GM18511 (cell line): ENCODE results near the gene EEIG2.

Source experiments
- ATAC-seq: cut with Tn5 transposase; IDR thresholded peaks from one replicate; pipeline ENCODE4 v1.9.1; 2021; ENCODE audit warnings: mild to moderate bottlenecking, moderate library complexity; ENCODE audit not compliant: unreplicated experiment

The EEIG2 gene

DNA sequence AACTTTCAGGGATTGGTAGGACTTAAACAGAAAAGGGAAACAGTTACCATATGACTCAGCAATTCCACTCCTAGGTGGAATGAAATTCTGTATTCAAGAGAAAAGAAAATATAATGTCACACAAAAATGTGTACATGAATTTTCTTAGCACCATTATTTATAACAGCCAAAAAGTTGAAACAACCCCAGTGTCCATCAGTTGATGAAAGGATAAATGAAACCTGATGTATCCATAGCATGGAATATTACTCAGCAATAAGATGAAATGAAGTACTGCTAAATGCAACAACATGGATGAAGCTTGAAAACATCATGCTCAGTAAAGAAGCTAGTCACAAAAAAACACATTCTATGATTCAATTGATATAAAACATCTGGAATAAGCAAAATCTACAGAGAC lies 15.5 kb downstream of the EEIG2 start:
- no peak for ATAC-seq

DNA sequence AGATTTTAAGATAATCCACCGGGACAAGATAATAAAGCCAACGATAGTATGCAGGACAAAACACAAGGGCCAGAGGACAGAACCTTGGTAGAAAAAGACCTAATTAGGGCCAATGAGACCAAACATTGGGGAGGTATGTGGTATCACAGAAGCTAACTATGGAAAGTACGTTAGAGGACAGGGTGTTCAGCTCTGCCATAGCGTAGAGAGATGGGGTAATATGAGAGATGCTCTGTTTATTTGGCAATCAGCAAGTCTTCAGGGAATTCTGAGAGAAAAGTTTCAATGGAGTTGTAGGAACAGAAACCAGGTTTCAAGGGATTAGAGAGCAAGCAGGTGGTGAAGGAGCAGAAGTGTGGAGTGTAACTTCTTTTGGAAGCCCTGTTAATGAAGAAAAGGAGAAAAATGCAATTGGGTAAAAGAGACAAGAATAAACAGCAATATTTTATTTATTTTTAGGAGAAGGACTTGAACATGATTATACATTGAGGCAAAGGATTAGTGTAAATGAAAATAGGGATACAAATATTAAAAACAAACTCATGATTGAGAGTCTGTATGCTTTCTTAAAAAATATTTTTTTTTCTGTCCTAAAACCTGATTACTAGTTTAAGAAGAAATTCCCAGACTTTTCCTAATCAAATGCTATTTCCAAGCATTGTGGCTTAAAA lies 24.0 kb downstream of the EEIG2 start:
- ATAC-seq, result no peak

DNA sequence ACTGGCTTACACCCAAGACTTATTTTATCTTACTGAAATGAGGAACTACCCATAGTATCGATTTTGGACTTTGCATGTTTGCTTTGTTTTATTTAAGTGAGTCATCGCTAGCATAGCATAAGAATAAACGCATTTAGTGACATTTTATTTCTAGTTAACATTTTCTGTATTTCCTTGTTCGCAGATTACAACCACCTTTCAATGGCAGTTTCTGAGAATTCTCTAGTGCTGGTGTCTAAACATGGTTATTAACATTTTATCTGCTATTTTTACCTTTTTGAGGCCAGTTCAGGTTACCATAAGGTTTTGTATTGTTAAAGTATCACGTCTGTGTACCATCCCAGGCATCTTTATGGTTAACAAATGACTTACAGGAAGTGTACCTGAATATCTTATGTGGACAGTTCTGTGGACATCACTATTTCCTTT lies 24.5 kb downstream of the EEIG2 start:
- peak; percentile 80 for ATAC-seq

DNA sequence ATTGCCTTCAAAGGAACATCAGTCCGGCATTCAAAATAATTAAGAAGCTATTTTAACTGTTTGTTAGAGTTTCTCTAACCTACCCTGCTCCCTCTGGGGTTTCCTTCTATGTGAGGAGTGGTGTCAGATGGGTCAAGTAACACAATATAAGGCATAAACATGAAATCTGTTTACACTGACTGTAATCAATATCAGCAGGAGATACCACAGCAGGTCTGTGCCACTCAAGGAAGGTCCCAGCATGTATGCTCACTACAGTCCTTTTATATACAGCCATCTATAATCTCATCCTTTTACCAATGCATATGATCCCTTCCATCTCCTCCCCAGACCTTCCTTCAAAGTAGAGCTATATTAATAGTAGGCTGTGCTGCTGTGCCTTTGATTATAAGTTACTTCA lies 25.4 kb downstream of the EEIG2 start:
- no peak for ATAC-seq

DNA sequence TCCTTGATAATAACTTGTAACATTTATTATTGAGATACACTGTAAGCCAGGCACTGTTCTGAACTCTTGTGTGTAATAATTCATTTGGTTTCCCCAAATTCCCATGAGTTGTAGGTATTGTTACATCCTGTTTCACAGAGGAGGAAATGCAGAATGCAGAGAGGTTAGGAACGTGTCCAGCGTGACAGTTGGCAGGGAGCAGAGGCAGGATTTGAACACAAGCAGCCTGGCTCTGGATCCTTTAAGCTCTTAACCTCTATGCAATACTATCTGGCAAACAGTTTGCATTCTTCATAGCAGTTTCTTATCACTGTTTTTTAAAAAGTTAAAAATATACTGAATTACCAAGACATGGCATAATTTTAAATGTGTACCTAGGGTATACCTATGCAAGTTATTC lies 30.5 kb downstream of the EEIG2 start:
- ATAC-seq, result no peak

DNA sequence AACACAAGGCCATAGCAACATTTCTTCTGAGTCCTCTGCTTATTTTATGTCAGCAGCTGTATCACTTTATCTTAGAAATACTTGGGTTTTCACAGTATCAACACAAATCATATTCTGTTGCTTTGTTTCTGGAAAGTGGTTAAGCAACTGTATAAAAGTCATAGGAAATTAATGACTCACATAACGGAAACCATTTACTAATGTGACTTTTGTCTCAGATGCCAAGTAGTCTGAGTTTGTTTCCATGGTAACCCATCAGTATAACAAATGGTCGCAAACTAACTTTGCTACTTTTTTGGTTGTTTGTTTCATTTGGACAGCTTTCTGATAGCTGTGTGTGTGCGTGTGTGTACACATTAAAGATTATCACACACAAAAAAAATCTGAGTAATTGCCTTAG lies 31.1 kb downstream of the EEIG2 start:
- ATAC-seq, result no peak

DNA sequence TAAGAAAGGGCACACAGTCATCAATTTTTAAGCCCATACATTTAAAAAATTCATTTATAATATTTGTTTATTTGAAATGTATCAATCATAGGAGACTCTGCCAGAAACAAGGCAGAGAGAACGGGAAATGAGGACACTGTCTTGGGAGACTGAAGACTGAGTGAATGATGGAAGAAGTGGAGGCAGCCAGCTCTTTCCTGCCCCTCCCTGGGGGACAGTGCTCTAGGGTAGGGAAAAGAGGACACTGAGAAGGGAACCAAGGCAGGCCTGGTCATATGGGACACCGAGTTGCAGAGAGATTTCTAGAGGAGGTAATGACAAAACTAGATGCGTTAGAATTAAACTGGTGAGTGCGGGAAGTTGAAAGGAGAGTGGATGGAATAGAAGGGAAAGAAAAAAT lies 31.6 kb downstream of the EEIG2 start:
- ATAC-seq, result no peak

DNA sequence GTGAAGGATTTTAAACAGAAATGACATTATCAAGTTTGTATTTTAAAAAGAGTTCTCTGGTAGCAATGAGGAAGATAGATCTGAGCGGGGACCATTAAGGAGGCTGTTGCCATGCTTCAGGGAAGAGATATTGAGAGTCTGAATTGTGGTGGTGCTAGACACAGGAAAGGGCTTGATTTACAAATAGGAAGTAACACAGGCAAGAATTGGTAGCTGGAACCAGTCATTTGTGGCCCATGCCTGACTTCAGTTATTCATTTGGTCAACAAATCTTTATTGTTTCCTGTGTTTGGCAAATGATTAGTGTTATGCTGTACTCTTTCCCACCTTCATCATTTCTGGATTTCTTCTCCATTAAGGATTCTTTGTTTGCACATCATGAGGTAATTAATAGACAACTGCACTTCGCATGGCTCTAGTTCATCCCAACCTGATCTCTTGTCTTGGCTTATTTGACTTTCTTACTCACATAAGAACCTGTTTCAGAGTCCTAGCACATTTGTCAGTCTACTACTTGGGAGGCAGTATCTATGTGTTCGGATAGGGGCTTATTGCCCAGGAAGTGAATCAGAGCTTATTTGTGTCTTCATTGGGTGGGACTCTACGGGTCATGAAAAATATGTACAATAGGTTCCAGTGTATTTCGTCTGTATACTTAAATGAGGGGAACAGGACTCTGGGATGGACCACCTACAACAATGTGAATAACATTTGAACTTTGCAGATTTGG lies 32.3 kb downstream of the EEIG2 start:
- peak; percentile 77 for ATAC-seq

DNA sequence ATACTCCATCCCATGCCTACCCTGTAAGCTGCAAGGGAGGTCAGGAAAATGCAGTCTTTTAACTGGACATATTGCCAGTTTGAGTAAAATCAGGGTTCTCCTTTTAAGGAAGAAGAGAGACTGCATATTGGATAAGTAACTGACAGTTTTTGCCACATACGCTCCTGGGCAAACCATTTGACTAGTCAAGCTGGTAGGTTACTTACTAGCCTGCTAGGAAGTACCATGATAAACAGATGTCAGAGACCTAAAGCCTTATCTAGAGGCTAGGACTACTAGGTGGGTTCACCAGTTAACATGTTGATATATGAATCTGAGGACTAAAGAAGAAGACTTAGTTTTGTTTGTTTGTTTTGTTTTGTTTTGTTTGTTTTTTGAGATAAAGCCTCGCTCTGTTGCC lies 33.5 kb downstream of the EEIG2 start:
- no peak for ATAC-seq

DNA sequence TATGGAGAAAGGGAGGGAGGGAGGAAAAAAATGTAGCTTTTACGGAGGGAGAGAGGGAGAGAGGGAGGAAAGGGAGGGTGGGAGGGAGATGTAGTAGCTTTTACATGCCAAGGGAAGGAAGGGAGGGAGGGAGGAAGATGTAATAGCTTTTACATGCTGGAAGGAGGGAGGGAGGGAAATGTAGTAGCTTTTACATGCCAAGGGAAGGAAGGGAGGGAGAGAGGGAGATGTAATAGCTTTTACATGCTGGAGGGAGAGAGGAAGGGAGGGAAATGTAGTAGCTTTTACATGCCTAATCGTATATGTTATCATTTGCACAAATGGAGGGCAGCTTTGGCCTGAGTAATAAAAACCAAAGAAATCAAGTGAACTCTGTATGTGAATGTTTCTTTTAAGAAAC lies 35.6 kb downstream of the EEIG2 start:
- no peak for ATAC-seq

DNA sequence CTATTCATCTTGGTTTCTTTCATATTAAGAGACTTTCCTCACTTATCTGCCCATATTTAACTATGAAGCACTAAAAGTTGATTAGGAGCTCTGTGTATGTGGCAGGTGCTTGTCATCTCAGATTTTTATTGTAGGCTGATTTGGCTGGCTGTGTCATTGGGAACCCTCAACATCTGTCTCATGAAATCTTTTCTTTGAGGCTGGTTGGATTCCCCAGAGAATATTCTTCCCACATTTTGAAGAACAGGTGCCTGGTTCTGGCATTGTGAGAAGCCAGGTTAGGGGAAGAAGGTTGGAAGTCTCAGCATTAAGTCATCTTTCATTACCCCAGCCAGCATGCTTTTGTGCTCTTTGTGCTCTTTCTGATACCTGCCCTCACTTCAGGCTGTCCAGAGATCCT lies 37.1 kb downstream of the EEIG2 start:
- ATAC-seq, result no peak

DNA sequence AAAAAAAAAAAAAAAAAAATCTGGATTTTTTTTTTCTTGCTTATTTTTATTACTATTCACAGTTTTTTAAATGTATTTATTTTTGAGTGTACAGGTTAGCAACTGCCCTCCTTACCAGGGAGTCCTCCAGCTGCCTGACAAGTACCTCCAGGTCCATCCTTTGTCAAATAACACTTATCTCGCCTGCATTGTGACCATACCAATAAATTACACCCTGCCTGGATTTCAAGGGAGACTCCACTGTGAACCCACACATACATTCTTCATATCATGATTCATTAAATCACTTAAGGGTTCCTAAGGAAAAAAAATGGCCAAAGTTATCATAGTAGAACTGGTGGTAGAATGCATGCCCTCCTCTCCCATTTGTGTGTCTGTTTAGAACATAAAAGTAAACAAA lies 38.4 kb downstream of the EEIG2 start:
- no peak for ATAC-seq

DNA sequence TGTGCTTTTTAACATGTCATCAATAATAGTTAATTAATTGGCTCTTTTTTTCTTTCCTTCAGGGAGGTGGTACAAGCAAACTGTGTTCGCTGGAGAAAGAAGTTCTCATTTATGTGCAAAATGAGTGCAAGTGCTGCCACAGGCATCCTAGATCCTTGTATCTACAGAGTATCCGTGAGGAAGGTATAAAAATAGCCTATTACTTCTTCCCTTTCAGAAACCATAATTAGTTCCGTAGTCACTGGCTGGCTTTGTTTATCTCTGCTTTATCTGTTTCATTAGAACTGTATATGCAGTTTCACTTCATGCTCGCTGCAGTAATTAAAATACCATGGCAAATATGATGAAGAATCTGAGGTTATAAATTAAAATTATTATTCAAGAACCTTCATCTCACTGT lies 40.6 kb downstream of the EEIG2 start:
- no peak for ATAC-seq

DNA sequence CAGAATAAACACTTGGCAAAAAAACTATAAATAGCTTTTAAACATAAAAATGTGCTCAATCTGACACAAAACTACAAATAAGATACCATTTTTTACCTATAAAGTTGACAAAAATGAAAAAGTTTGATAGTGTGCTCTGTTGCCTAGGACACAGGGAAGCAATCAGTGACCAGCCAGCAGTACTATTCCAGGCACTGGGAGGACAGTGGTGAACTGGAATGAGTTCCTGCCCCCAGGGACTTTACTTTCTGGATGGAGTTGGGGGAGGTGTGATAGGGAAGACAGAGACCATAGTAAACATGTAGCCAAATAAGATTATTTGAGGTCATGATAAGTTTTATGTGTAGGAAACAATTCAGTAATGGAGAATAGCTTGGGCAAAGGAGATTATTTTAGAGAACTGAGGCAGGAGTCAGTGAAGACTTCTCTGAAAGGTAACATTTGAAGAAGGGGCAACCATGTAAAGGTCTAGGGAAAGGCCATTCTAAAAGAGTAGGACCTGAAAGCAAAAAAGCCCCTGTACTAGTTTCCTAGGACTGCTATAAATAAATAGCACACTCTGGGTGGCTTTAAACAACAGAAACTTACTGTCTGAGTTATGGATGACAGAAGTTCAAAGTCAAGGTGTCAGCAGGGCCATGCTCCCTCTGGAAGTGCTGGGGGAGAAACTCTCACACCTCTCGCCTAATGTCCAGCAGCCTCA lies 42.0 kb downstream of the EEIG2 start:
- ATAC-seq, result no peak

DNA sequence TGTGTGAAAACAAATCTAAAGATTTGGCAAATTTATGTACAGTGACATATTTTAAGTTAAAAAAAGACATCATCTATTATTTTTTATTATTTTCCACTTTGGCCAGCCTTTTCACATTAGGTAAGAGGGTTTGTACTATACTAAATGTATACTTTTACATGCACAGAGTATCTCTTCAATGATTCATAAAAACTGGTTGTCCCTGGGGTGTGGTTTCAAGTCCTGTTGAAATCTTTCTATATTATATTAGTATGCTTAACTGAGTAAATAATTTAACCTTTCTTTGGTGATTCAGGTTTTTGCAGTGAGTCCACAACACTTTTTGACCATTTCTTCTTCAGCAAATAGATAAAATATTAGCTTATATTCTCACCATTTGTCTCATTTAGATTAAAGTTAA lies 45.7 kb downstream of the EEIG2 start:
- no peak for ATAC-seq

DNA sequence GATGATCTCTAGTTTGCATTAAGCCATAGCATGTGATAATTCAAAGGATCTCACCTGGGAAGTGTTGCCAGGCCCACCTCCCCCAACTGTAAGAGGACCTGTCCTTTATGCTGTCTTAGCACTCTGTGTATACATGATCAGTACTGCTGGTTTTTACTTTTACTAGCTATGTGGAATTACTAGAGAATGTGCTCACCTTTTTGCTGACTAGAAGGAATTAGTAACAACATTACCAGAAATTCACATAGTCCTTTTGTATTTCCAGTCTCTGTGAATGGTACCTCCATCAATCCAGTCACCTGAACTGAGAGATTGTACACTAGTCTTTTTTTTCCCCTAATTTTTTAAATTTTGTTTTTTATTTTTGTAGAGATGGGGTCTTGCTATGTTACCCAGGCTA lies 46.6 kb downstream of the EEIG2 start:
- no peak for ATAC-seq

DNA sequence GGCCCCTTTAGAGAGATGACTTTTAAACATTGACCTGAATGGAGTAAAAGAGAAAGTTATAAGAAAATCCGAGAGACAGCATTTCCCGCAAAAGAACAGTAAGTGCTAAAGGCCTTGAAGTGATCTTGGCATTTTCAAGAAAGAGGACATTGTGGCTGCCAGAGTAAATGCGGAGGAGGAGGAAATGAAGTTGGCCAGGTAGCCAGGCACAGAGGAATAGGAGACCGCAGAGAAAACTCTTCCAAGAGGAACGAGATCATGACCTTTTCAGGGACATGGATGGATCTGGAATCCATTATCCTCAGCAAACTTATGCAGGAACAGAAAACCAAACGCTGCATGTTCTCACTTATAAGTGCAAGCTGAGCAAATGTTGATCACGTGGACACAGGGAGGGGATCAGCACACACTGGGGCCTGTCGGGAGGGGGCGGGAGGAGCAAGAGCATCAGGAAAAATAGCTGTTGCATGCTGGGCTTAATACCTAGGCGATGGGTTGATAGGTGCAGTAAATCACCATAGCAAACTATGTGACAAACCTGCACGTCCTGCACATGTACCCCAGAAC lies 49.7 kb downstream of the EEIG2 start:
- ATAC-seq, result no peak
